ENCODE data around the gene SIK2.

Gene SIK2

GRCh38 chr11:111562692-111563389 lies 39.4 kb upstream of the SIK2 start:
- TF ChIP-seq REST (IDR thresholded peaks at IDR 0.05; ENCODE audit: insufficient read depth in 1 of 2, low read depth in 2 of 2, low read length in 2 of 2), result no peak

- TF ChIP-seq TAF1 (IDR thresholded peaks at IDR 0.05; ENCODE audit: borderline replicate concordance, insufficient read depth, low read length) (no peak), FOXP2 (optimal IDR thresholded peaks at IDR 0.05; ENCODE audit: borderline replicate concordance, extremely low read depth, extremely low read length, insufficient read depth) (no peak), SIN3A (IDR thresholded peaks at IDR 0.05; ENCODE audit: borderline replicate concordance, insufficient read depth, low read length) (no peak), POLR2AphosphoS5 (IDR thresholded peaks at IDR 0.05; ENCODE audit: low read depth, low read length) (no peak), REST (IDR thresholded peaks at IDR 0.05; ENCODE audit: insufficient read depth in 1 of 2, low read depth in 2 of 2, low read length in 2 of 2) (no peak)
Observed at GRCh38 chr11:111565114-111565720, 37.0 kb upstream of the SIK2 start.

GRCh38 chr11:111566324-111566723 lies 35.9 kb upstream of the SIK2 start:
- no peak for TF ChIP-seq TAF1 (IDR thresholded peaks at IDR 0.05; ENCODE audit: borderline replicate concordance, insufficient read depth, low read length)
- TF ChIP-seq FOXP2 (optimal IDR thresholded peaks at IDR 0.05; ENCODE audit: borderline replicate concordance, extremely low read depth, extremely low read length, insufficient read depth), result no peak
- TF ChIP-seq POLR2AphosphoS5 (IDR thresholded peaks at IDR 0.05; ENCODE audit: low read depth, low read length), result no peak
- TF ChIP-seq SIN3A (IDR thresholded peaks at IDR 0.05; ENCODE audit: borderline replicate concordance, insufficient read depth, low read length), result no peak
- no peak for TF ChIP-seq REST (IDR thresholded peaks at IDR 0.05; ENCODE audit: insufficient read depth in 1 of 2, low read depth in 2 of 2, low read length in 2 of 2)

GRCh38 chr11:111569476-111569875 lies 32.8 kb upstream of the SIK2 start:
- no peak for TF ChIP-seq SIN3A (IDR thresholded peaks at IDR 0.05; ENCODE audit: borderline replicate concordance, insufficient read depth, low read length)
- TF ChIP-seq POLR2AphosphoS5 (IDR thresholded peaks at IDR 0.05; ENCODE audit: low read depth, low read length), result no peak
- TF ChIP-seq REST (IDR thresholded peaks at IDR 0.05; ENCODE audit: insufficient read depth in 1 of 2, low read depth in 2 of 2, low read length in 2 of 2), result no peak
- TF ChIP-seq TAF1 (IDR thresholded peaks at IDR 0.05; ENCODE audit: borderline replicate concordance, insufficient read depth, low read length), result no peak
- TF ChIP-seq FOXP2 (optimal IDR thresholded peaks at IDR 0.05; ENCODE audit: borderline replicate concordance, extremely low read depth, extremely low read length, insufficient read depth), result no peak

All from PFSK-1 (cell line).